C1 segment of cervical spinal cord (tissue), 14 donors: ENCODE measurements around the gene SSR4.
"Not testable (repeated sequence)": the region's sequence is repeated elsewhere in the genome, so short reads cannot be mapped to it uniquely, and the experiment has no call there.

Experiments used
- DNase-seq, 14 donors: peaks; one replicate each; lab custom pipeline; 2025; lab: John Stamatoyannopoulos, UW

The SSR4 gene

DNA sequence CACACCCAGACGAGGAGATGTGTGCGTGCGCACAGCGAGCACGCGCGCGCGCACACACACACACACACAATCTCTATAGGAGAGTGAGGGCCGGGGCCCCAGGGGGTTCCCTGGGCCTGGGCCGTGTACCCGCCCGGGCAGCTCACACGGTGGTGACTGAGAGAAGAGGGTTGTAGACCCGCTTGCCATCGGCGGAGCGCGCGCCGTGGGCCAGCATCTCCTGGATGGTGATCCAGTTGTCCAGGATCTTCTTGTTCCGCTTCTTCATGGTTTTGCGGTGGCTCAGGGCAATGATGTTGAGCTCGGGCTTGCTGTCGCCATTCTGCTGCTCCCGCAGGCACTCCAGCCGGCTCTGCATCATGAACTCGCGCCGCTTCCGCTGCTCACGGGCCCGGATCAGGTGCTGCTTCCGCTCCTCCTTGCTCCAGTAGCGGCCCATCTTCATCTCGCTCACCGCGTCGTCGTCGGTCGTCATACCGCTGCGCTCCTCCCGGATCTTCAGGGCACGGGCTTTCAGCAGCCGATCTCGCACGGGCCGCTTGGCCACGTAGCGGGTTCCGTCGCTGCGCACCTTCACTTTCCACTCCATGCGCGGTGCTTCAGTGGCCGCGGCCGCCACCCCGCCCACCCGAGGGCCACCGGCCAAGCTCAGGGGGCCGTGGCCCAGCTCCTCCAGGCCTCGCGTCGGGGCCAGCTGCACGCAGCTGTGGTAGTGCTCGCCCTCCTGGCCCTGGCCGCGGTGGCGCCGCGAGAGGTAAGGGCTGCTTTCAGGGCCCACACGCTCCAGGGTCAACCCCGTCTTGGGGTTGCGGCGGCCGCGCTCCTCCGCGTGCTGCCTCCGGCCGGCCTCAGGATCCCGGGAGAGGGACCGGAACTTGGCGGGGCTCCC lies 9.0 kb downstream of the SSR4 start:
- DNase-seq, result no peak

DNA sequence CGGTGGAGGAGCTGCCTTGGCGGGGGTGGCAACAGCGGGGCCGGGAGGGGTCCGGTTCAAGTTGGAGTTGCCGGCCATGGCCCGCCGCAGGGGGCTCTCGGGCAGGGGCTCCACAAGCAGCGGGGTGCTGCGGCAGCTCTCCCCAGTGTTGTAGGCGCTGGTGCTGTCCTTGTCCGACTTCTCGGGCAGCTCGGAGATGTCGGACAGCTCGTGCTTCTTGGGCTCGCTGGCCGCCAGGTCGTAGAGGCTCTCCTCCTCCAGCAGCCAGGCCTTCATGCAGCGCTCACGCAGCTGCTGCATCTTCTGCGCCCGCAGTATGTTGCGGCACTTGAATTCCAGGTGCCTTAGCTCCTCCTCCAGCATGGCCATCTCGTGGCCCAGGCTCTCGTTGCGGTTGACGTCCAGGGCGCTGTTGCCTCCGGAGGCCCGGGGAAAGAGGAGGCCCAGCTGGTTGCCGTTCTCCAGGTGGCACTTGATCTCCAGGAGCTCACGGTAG lies 9.7 kb downstream of the SSR4 start:
- no peak for DNase-seq

DNA sequence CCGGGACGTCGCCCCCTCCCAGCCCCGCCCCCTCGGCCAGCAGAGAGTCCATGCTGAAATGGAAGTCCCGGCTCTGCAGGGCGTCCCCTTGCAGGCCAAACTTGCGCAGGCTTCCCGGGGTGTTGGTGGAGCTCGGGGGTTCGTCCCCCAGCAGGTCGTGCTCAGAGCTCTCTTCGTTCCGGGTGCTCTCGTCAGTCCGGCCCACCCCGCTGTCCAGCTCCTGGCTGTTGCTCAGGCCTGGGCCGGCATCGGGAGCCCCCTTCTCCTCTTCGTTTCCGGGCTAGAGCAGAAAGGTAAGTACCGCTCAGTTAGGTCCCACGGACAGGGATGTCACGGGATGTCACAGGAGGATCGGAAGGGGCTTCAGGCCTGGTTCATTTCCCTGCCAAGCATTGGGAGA lies 10.2 kb downstream of the SSR4 start:
- DNase-seq, result no peak

DNA sequence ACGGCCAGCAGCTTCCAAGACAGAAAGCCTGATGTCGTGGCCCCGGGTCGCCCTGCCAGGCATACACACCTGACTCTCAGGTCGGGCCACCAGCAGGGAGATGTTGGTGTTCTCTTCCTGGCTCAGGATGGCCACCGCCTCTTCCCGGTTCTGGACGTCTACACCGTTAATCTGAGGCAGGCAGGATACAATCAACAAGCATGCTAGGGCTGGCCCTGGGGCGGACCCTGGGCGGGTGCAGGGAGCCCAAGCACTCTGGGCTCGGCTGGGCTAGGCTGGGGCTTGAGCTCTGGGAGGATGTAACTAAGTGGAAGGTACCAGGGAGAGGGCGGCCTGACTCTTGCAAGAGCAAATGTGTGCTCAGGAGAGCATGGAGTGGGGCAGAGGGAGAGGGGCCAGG lies 11.0 kb downstream of the SSR4 start:
- DNase-seq, result no peak

DNA sequence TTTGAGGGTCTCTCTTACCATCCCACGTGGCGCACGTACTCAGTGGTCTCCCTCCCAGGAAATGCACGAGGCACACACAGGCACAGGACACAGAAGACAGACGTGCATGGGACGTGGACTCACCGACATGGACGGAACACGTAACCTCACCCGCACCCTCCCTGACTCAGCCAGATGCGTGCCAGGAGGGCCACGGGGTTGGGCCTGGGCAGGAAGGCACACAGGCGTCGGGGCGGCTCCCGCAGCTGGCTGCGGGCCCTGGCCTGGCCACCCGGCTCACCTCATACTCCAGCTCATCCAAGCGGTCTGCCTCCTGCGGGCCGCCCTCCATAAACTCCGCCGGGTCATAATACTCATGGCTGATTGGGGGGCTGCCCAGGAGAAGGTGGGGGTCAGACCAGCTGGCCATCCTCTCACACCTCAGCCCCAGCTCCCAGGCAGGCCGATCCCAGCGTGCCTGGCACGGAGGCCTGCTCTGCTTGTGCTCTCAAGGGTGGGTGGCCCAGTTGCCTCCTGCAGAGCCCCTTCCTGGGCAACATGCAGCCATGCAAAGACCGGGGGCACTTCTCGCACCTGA lies 12.6 kb downstream of the SSR4 start:
- no peak for DNase-seq

DNA sequence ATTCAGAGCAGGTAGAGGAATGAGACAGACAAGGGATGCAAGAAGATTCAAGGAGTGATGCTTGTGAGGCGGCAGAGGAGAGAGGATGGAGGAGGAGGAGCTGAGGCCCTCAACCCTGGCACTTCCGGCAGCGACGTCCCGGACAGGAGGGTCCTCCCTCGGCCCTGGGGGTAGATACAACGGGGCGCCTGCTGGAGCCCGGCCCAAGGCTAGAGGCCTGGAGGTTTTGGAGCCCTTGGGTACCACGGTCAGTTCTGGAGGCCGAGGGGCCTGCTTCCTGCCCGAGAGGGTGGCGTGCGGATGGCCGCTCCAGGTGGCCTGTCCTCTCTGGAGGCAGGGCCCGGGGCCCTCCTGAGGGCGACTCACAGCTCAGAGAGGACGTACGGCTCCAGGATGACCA lies 13.5 kb downstream of the SSR4 start:
- no peak for DNase-seq

DNA sequence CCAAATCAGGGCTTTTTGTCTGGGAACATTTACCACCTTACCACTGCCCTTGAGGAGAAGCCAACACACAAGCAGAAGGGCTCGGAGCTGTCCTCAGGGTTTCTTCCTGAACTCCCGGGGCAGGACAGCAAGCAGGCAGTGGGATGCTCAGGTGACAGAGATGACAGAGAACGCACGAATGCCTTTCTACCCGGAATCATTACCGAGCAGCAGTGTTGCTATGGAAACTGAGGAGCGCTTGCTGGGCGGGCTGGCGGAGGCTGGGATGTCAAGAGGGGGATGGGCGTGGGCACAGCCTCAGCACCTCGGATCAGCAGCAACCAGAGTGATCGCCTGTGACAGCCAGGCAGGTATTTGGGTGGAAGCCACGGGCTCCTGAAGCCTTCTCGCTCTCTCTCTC lies 17.8 kb downstream of the SSR4 start:
- DNase-seq, result peak in 1 of 14 donors; percentile 28

DNA sequence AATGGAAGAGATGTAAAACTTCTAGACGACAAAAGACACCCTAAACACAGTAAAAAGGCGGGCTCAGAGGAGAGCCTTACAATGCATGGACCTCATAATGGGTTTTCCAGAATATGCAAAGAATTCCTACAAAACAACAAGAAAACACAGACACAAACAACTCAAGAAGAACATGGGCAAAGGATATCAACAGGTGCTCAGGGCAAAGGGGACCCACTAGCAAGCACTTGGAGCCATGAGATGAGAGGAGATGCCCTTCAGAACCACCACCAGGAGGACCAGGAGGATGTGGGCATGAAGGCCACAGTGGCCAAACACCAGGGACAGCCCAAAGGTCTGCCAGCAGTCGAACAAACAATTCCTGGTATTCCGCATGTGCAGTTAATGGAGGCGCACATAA lies 18.7 kb downstream of the SSR4 start:
- DNase-seq, result no peak

DNA sequence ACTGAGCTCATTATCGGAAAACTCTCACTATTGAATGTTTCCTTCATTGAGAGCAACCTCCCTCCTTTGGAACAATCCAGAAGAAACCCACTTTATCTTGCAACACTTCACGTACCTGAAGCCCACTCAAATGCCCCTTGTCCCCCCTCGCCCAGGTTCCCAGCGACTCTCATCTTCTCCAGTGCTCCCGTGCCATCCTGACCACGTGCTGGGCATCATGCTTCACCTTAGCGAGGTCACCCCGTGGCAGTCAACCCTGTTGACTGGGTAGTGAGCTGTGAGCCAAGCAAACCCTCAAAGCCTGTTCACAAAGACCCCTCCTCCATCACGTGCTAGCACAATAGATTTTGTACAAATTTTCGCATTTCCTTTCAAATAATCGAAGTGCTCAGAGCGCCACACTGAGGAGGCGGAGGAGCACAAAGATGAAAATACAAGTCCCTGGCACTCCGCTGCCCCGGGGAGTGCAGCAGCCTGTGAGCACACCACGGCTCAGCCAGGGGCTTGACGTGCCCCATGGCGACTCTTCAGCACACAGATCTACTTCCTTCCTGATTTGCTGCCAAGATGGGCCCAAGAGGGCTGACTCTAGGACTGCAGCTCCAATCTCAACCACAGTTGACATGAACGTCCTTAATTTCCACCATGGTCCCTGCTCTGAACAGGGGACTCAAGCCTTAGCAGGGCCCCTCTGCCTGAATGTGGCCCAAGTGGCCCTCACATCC lies 20.3 kb downstream of the SSR4 start:
- DNase-seq, result no peak

DNA sequence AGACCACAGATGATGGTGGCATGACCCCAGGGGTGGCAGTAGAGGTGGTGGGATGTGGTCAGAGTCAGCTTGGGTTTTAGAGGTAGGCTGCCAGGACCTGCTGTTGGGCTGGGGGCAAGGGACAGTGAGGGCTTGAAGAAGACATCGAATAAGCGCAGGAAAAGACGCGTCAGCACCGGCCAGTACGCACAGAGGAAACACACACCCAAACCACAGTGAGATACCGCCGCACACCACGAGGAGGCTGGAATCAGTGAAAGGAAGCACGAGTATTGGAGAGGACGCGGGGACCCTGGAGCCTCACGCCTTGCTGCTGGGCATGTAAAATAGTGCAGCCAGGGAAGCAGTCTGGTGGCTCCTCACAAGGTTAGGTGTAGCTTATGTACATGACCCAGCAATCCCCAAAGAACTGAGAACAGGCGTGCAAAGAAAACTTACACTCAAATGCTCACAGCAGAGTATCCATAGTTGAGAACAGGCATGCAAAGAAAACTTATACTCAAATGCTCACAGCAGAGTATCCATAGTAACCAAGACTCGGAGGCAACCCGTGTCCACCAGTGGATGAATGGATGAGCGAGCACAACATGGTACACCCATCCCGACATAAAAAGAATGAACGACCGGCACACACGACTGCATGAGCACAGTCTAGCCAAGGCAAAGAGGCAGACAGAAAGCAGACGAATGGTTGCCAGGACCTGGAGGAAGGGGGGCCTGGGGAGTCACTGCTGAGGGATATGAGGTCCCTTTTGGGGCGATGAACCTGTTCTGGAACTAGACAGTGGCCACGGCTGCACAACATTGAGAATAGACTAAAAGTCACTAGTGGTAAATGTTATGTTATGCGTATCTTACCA lies 22.6 kb downstream of the SSR4 start:
- DNase-seq, result no peak

DNA sequence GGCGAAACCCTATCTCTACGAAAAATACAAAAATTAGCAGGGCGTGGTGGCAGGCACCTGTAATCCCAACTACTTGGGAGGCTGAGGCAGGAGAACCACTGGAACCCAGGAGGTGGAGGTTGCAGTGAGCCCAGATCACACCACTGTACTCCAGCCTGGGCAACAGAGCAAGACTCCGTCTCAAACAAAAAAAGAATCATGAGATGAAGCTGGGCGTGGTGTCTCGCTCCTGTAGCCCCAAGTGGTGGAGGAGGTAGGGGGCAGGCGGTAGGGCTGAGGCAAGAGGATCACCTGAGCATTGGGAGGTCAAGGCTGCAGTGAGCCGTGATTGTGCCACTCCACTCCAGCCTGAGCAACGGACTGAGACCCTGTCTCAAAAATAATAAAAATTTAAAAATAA lies 23.6 kb downstream of the SSR4 start:
- DNase-seq, result not testable (repeated sequence)

DNA sequence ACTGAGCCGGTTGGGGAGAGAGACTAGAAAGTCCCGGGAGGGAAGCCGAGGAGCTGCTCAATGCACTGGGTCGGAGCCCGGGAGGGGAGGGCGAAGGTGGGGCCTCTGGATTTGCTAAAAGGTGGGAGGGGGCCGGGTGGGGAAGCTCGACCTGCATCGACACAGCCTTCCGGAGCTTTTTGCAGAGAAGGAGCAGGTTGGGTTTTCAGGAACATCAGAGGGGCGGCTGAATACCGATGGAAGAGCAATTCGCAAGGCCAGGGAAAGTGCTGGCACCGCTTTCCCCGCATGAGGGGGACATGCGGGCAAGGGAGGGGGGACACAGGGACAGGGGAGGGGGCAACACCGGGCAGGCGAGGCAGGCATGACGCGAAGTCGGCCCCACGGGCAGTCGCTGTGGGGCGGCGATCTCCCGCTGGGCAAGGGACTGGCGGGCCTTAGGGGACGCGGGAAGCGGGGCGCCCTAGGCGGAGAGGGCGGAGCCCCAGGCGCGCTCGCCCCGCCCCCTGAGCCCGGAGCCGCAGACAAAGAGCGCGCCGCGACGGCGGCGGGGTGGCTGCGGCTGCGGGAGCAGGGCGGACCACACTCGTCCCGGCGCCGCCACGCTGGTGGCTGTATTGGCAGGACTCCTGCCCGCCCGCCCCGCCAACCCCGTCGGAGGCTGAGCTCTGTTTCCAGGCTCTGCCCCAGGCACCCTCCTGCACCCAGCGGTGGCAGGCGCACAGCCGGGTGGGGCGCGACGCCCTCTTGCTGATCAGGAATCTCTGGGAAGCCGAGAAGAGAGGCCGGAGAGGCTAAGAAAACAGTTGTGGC lies 24.3 kb downstream of the SSR4 start:
- peak in 1 of 14 donors; percentile 30 for DNase-seq

DNA sequence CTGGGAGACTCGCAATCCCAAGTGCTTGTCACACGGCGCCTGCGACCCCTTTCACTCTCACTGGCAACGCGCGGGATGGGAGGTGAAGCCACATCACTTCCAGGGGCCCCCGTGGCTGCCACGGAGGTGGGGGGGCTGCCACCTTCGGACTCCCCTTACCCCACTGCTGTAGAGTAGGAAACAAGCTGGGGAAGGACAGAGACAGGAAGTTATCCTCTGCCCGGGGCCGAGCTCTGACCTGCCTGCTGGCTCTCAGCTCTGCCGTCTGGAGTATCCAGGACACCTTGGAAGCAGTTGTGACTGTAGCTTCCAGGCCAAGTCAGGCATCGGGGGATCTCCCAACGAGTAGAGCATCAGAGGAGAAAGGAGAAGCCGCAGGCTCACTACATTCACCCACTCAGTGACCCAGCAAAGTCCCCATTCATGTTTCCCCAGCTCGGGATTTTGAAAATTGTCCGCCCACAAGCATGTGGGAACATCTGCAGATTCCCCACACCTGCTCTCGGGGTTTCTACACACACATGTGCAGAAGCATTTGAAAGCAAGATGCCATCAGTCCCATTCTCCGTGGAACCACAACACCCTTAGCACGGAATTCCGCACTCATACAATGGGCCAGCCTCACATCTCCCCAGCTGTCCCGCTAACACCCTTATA lies 25.0 kb downstream of the SSR4 start:
- DNase-seq, result no peak

DNA sequence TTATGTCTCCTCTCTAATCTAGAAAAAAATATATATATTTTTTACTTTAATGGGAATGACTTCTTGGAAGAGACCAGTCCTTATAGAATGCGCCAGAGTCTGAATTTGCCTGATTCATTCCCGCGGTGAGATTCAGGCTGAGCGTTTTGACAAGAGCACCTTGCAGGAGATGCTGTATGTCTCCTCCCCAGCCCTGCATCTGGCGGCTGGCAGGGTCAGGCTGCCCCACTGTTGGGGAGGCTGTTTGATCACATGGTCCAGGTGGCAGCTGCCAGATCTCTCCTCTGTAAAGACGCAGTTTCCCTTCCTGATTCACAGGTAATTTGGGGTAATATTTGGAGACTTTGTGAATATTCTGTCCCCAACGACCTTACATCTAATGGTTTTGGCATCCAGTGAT lies 26.1 kb downstream of the SSR4 start:
- DNase-seq, result no peak

DNA sequence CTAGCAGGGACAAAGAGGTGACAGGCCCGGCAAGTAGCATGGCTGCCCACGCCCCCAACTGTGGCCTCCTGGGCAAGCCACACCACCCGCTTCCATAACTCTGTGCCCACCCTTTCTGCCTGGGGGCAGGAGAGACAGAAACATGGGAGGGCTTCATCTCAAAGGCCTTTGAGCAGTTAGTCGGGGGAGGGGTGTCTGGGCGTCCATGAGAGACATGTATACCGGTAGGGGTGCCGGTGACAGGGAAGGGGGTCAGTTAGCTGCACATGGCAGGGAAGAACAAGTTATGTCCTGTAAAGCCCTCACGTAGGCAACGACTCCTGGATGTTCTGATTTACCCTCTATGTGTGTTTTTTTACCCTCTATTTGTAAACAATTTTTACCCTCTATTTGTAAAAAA lies 26.6 kb downstream of the SSR4 start:
- no peak for DNase-seq

DNA sequence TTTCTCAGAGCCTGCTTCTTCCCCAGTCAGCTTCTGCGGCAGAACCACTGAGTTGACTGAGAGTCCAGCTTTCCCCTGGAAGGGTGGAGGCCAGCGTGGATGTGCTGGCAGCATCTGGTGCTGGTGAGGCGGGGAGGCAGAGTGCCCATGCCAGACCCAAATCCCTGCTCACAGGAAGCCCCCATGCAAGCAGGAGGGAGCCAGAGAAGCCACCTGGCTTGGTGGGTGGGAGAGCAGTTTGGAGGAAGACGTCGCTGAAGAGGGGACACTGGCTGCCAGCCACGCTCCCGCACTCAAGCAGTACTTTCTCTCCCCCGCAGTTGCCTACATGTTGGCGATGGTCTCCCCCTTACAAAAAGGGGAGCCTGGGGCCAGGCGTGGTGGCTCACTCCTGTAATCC lies 29.9 kb downstream of the SSR4 start:
- no peak for DNase-seq

DNA sequence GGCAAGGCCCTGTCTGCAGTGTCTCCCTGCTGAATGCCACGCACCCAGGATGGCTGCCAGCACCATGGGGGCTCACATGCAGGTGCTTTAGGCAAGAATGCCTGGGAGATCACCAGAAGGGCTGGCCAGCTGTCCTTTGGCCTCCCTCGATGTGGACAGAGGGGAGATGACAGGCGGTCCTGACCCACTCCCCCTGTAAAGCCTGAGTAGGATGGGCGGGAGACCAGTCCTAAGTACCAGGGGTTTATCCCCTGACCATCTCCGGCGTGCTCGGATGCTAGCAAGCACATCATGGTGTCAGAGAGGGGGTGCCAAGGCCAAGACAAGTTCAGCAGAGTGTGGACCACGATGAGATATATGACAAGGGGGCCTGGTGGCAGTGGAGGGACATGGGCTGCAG lies 30.6 kb downstream of the SSR4 start:
- DNase-seq, result no peak

DNA sequence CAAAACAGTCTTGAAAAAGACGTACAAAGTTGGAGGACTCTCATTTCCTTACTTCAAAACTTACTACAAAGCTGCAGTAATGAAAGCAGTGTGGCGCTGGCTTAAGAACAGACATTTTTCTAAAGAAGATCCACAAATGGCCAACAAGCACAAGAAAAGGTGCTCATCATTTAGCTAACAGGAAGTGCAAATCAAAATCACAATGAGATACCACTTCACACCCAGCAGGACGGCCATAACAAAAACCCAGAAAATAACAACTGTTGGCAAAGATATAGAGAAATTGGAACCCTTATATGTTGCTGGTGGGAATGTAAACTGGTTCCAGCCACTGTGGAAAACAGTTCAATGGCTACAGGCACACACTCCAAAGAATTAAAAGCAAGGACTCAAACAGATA lies 32.5 kb downstream of the SSR4 start:
- no peak for DNase-seq

DNA sequence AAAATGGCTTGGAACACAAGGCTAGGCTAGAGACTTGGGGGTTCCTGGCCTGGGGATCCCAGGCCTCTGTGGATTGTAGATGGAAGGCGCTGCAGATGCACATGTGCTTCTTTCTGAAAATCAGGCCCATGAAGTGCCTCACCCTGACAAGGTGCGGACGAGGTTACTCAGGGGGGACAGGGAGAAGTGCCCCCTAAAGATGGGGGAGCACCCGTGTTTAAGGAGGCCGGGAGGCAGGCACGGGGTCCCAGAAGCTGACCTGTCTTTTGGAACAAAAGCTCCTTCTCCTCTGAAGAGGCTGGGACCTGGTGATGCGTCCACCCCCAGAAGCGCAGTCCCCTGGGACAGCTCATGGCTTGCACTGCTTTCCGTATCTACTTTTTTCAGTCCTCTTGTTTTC lies 33.4 kb downstream of the SSR4 start:
- no peak for DNase-seq

DNA sequence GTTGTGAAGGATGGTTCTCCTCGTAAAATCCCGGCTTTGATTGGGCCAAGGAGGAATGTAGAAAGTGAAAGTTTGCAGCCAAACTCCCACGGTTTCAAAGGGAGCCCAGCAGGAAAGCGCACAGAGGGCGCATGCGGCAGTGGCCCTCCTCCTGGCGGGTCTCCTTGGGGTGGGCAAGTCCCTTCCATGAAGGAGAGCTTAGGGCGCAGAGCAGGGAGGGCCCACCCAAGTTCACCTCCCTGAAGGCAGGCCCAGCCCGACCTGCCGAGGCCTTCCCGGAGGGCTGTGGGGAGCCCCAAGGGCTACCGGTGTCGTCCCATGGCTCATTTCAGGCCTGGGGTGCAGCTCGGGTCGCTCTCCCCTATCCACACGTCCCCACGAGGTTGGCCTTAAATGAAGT lies 33.8 kb downstream of the SSR4 start:
- no peak for DNase-seq
